Measurements from ENCODE around the gene NOS1. TPM values are rescaled to one million over a fixed set of nuclear protein-coding genes. Genes with fewer than 3 reads are reported as not detected.

NOS1 gene
- total and polyA plus RNA-seq, 11 donors = 0.01 to 0.40 (median 0.10) TPM; not detected in 1

DNA sequence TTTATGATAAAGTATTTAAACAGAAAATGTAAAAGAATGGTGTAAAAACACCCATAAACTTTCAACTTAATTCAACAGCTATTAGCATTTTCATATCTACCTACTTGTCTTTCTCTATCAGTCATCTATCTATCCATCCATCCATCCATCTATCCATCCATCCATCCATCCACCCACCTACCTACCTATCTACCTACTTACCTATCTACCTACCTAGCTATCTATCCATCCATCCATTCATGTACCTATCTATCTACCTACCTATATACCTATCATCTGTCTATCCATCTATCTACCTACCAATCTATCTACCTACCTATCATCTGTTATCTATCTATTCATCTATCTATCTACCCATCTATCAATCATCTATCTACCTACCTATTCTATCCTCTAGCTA, 8.5 kb downstream of the NOS1 start:
- no peak overlapping the region for H3K27ac ChIP-seq
- no peak overlapping the region for H3K4me3 ChIP-seq
- no peaks in the 10 kb centered on the region for H3K9me3 ChIP-seq
- TF ChIP-seq, protein P1, sequence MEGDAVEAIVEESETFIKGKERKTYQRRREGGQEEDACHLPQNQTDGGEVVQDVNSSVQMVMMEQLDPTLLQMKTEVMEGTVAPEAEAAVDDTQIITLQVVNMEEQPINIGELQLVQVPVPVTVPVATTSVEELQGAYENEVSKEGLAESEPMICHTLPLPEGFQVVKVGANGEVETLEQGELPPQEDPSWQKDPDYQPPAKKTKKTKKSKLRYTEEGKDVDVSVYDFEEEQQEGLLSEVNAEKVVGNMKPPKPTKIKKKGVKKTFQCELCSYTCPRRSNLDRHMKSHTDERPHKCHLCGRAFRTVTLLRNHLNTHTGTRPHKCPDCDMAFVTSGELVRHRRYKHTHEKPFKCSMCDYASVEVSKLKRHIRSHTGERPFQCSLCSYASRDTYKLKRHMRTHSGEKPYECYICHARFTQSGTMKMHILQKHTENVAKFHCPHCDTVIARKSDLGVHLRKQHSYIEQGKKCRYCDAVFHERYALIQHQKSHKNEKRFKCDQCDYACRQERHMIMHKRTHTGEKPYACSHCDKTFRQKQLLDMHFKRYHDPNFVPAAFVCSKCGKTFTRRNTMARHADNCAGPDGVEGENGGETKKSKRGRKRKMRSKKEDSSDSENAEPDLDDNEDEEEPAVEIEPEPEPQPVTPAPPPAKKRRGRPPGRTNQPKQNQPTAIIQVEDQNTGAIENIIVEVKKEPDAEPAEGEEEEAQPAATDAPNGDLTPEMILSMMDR (IDR thresholded peaks at IDR 0.05) = no peak
- no peak for TF ChIP-seq POLR2A (IDR thresholded peaks at IDR 0.05)
- DNase-seq (no peak), ATAC-seq (no peak)
- no peaks in the 10 kb centered on the region for H3K36me3 ChIP-seq
- intact Hi-C loops (cut with DNase I) = no loop called here
- no peaks in the 10 kb centered on the region for H3K4me1 ChIP-seq
- H3K27me3 ChIP-seq = peaks cover 0 to 29% (median under 1%) of the 10 kb centered on the region in 9 donors

DNA sequence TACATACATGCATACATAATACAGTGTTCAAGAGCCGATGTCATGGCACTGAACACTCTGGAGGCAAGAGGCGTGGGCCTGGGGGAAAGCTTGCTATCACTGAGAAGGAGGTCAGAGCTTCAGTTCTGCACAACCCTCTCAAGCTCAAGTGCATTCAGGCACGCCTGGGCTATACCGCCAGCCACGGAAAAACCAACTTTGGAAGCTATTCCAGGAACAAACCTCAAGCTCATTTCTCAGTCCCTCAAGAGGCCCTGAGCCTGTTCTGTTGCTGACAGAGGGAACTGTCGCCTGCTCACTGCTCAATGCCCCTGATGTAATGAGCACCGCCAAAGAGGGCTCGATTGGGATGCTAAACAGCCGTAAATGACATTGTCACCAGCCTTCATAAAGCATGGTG, 9.2 kb downstream of the NOS1 start:
- intact Hi-C loops (cut with DNase I) = no loop called here
- TF ChIP-seq POLR2A (IDR thresholded peaks at IDR 0.05) = no peak
- TF ChIP-seq, protein P1 (IDR thresholded peaks at IDR 0.05) = no peak
- Histone ChIP-seq H3K27ac (no peak overlapping the region), H3K9me3 (no peaks in the 10 kb centered on the region), H3K36me3 (no peaks in the 10 kb centered on the region), H3K4me1 (no peaks in the 10 kb centered on the region), H3K27me3 (peaks cover 0 to 23% (median 0%) of the 10 kb centered on the region in 9 donors), H3K4me3 (no peak overlapping the region)
- 46 to 58% (median 55%) methylated on average over 9 of the region's 9 CpGs for WGBS, 4 donors
- DNase-seq (no peak), ATAC-seq (no peak)

DNA sequence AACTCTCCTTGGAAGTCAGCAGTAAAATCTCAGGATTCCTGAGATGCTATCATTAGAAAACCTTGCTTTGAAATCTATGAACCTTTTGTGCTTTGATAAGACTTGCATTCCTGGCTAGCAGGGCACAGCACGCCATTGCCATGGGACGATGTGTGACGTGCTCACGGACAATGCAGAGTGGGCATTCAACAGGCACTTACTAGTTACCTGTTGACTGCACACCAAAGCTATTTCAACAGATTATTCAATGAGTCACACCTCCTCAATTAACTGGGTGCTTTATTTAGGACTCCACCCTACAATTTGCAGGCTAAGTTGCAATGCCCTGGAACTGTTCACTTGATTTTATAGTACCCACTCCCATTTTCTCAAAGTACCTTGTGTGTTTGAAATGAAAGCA, 11.3 kb downstream of the NOS1 start:
- no peak for ATAC-seq
- WGBS, 4 donors = 81 to 85% (median 83%) methylated on average over 4 of the region's 4 CpGs
- DNase-seq = no peak
- Histone ChIP-seq H3K27me3 (peaks cover 0 to 14% (median 0%) of the 10 kb centered on the region in 9 donors), H3K36me3 (no peaks in the 10 kb centered on the region), H3K9me3 (no peaks in the 10 kb centered on the region), H3K4me3 (no peak overlapping the region), H3K4me1 (no peaks in the 10 kb centered on the region), H3K27ac (no peak overlapping the region)
- intact Hi-C loops (cut with DNase I) = no loop called here
- TF ChIP-seq, protein P1 (IDR thresholded peaks at IDR 0.05) = no peak
- TF ChIP-seq POLR2A (IDR thresholded peaks at IDR 0.05) = no peak

DNA sequence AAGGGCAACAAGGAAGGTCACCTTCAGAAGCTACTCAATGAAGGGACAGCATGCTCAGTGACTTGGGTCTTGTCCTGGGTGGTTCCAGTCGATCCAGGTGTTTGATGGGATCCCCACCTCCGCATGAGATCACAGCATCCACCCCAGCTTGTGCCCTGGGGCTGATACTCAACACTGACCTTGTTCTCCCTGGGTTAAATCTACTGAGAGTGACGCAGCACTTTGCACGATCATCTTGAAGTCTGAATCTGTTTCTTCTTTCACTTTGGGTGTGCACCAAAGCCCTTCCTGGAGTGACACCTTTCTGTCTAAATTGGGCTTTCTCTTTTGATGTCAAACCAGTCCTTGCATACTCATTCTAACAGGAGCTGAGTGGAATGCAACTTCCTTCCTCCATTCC, 13.8 kb downstream of the NOS1 start:
- intact Hi-C loops (cut with DNase I) = no loop called here
- Histone ChIP-seq H3K36me3 (no peaks in the 10 kb centered on the region), H3K9me3 (peaks cover 0 to 14% (median 0%) of the 10 kb centered on the region in 12 donors), H3K27me3 (peaks cover 0 to 14% (median 0%) of the 10 kb centered on the region in 9 donors), H3K4me1 (no peaks in the 10 kb centered on the region), H3K4me3 (no peak overlapping the region), H3K27ac (no peak overlapping the region)
- no peak for ATAC-seq
- no peak for DNase-seq
- TF ChIP-seq, protein P1 (IDR thresholded peaks at IDR 0.05) = no peak
- TF ChIP-seq POLR2A (IDR thresholded peaks at IDR 0.05) = no peak
- 55 to 82% (median 63%) methylated on average over 3 to 4 of the region's 4 CpGs for WGBS, 4 donors
